ENCODE measurements around the gene YLPM1.
"Not testable (repeated sequence)": the region's sequence is repeated elsewhere in the genome, so short reads cannot be mapped to it uniquely, and the experiment has no call there.

The YLPM1 gene, protein sequence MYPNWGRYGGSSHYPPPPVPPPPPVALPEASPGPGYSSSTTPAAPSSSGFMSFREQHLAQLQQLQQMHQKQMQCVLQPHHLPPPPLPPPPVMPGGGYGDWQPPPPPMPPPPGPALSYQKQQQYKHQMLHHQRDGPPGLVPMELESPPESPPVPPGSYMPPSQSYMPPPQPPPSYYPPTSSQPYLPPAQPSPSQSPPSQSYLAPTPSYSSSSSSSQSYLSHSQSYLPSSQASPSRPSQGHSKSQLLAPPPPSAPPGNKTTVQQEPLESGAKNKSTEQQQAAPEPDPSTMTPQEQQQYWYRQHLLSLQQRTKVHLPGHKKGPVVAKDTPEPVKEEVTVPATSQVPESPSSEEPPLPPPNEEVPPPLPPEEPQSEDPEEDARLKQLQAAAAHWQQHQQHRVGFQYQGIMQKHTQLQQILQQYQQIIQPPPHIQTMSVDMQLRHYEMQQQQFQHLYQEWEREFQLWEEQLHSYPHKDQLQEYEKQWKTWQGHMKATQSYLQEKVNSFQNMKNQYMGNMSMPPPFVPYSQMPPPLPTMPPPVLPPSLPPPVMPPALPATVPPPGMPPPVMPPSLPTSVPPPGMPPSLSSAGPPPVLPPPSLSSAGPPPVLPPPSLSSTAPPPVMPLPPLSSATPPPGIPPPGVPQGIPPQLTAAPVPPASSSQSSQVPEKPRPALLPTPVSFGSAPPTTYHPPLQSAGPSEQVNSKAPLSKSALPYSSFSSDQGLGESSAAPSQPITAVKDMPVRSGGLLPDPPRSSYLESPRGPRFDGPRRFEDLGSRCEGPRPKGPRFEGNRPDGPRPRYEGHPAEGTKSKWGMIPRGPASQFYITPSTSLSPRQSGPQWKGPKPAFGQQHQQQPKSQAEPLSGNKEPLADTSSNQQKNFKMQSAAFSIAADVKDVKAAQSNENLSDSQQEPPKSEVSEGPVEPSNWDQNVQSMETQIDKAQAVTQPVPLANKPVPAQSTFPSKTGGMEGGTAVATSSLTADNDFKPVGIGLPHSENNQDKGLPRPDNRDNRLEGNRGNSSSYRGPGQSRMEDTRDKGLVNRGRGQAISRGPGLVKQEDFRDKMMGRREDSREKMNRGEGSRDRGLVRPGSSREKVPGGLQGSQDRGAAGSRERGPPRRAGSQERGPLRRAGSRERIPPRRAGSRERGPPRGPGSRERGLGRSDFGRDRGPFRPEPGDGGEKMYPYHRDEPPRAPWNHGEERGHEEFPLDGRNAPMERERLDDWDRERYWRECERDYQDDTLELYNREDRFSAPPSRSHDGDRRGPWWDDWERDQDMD (N-terminal part only)

GRCh38 chr14:74762917-74763802, at the start of gene YLPM1:
Gene YLPM1 (plus strand): TSS chr14:74763316. CDS start chr14:74763490, 174 bp downstream.
- DNase-seq, result peak; percentile 93

- DNase-seq, result no peak
Measured at GRCh38 chr14:74713395-74713735, 49.8 kb upstream of the YLPM1 start.

DNA sequence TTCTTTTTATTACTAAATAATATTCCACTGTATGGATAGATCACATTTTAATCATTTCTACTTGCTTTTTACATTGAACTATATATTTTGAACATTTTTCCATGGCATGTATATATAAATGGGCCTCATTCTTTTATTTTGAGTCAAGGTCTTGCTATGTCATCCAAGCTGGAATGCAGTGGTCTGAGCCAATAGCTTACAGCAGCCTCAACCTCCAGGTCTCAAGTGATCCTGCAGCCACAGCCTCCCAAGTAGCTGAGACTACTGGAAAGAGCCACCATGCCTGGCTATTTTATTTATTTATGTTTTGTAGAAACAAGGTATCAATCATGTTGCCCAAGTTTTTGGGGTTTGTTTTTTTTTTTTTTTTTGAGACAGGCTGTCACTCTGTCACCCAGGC, 42.6 kb upstream of the YLPM1 start:
- DNase-seq, result no peak

- DNase-seq, result no peak
Measured at GRCh38 chr14:74723134-74723533, 40.0 kb upstream of the YLPM1 start.

GRCh38 chr14:74732387-74732786, 30.7 kb upstream of the YLPM1 start:
- DNase-seq, result no peak

DNA sequence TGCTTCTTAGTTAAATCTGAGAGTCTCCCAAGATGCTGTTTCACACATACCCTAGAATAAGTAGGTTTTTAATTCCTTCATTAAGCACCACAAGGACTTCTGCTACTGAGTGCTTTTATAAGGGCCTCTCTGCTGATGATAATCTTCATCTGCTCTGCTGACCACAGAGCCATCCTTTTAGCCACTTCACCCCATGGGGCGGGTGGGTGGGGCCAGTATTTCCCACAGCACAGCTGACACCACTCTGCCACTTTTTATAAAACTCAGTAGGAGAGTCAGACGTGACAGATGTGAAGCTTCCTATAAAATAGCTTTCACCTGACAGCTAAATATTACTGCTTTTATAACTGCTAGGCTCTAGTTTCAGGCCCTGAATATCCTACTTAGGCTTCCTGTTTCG, 29.9 kb upstream of the YLPM1 start:
- DNase-seq, result no peak

DNA sequence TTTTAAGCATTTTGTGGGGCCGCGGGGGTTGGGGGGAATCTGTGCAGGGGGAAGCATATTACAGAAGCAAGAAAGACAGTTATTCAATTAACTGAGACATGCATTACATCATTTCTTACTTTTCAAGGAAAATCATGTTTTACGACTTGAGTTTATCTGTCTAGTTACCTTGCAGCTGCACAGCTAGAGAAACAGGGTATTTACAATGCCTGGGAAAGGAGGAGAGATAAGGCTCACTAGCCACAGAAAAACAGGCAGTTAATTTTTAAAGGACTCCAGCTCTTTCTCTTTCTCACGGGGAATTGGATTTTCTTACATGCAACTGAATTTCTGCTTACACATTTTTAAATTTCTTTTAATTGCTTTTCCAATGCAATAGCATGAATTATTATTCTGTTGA, 28.0 kb upstream of the YLPM1 start:
- no peak for DNase-seq

DNA sequence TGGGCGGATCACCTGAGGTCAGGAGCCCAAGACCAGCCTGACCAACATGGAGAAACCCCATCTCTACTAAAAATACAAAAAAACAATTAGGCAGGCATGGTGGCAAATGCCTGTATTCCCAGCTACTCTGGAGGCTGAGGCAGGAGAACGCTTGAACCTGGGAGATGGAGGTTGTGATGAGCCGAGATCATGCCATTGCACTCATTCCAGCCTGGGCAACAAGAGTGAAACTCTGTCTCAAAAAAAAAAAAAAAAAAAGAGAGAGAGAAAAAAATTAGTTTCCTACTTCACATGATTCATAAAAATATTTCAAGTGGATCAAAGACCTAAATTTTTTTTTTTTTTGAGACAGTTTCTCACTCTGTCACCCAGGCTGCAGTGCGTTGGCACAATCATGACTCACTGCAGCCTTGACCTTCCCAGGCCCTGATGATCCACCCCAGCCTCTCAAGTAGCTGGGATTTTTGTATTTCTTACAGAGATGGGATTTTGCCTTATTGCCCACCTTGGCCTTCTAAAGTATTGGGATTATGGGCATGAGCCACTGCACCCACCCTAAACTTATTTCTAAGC, 25.3 kb upstream of the YLPM1 start:
- no peak for DNase-seq

DNA sequence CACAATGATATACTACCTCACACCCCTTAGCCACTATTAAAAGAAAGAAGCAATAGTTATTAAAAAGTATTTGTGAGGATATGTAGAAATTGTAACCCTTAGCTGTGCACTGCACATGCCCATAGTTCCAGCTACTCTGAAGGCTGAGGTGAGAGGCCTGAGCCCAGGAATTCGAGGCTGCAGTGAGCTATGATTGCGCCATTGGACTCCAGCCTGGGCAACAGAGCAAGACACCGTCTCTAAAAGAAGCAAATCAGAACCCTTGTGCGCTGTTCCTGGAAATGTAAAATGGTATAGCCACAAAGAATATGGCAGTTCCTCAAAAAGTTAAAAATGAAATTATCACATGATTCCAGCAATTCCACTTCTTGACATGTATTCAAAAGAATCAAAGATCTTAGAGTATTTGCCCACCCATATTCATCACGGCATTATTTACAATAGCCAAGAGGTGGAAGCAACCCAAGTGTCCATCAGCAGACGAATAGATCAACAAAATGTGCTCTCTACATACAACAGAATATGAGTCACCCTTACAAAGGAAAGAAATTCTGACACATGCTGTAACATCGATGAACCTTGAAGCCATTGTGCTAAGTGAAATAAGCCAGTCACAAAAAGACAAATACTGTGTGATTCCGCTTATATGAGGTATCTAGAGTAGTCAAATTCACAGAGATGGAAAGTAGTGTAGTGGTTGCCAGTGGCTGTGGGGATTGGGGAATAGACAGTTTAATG, 23.7 kb upstream of the YLPM1 start:
- DNase-seq, result no peak

DNA sequence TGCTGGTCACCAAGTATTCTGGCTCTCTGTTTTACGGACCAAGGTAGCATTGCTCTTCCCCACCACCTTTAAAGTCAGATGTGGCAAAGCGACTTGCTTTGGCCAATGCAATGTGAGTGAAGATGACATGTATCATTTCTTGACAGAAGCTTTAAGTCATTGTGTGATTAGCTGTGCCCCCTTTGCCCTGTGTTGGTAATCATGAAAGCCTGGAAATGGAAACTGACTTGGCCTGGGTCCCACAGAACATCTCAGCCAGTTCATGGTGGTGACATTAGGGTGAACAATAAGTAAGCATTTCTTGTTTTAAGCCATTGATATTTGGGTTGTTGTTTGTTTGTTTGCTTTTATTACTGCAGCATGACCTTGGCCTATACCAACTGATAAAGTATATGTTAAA, 15.9 kb upstream of the YLPM1 start:
- DNase-seq, result no peak

DNA sequence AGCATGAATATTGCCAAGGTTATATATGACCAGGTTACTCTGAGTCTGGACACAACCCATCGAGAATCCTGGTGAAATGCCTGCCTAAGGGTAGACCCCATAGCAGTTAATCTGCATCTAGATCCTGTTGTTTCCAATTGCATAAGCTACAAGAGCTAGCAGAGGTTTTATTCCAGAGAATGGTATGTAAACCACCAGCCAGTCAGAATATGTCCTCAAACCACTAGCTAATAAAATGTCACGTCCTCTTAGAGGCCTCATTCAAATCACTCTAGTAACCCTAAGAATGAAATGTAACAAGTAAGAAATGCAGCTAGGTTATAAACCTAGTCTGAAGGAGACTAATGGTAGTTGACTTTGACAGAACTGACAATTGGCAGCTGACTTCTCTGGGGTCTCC, 9.0 kb upstream of the YLPM1 start:
- DNase-seq, result no peak

- no peak for DNase-seq
Measured at GRCh38 chr14:74754899-74755298, 8.2 kb upstream of the YLPM1 start.

- DNase-seq, result no peak
Measured at GRCh38 chr14:74756326-74756725, 6.8 kb upstream of the YLPM1 start.

GRCh38 chr14:74758505-74758904, 4.6 kb upstream of the YLPM1 start:
- DNase-seq, result not testable (repeated sequence)

- peak; percentile 25 for DNase-seq
Measured at GRCh38 chr14:74763803-74764531, 851 bp downstream of the YLPM1 start.

DNA sequence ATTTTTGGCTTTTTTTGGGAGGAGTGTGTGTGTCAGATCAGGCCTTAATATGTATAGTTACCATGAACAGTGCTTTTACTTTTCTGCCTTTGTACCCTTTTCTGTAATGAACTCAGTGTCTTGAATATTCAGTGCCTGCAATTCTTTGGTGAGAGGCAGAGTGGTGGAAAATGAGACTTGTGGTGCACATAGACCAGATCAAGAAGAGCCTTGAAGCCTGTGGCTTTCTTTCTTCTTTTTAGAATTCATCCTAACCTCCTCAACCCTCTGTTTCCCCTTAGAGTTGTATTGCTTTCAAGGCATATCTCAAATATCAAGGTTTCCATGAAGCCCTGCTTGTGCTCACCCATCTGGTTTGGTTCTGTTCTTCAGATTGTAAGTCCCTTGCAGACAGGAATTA, 2.6 kb downstream of the YLPM1 start:
- no peak for DNase-seq

GRCh38 chr14:74771399-74771798, 8.3 kb downstream of the YLPM1 start:
- DNase-seq, result no peak

GRCh38 chr14:74784634-74785033, 21.5 kb downstream of the YLPM1 start:
- no peak for DNase-seq

DNA sequence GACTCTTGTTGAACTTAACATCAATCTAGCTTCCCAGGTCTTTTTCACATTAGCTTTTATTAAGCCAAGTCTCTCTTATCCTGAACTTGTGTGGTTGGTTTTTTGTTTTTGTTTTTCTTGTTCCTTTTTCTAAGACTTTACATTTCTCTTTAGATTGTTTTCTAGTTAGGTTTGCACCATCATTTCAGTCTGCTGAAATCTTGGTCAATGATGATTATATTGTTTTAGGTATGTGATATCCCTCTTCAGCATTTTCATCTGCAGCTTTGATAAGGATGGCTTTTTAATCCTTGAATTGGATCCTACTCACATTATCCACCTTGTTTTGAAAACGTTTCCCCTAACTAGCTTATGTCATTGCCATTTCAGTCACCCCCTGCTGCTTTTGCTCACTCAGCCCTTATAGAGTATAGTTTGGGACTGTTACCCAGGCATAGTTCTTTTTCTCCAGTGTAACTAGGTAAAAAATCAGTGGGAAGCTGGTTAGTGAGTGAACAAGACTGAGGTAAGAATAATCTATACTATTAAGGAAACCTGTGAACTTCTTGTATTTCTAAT, 22.0 kb downstream of the YLPM1 start:
- no peak for DNase-seq

DNA sequence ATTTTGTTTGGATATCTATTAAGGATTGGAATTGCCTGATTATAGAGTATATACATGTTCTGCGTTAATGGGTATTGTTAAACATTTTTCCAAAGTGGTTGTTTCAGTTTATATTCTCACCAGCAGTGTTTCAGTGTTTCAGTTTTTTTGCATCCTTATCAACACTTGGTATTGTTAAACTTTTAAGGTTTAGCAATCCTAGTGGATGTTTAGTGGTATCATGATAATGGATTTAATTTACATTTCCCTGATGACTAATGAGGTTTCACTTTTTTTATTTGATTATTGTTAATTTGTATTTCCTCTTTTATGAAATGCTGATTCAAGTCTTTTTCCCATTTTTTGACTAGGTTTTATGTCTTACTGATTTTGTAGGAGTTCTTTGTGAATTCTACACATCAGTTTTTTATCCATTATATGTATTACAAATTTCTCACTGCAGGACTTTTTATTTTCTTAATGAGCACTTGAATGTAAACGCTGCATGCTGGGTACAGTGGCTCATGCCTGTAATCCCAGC, 23.7 kb downstream of the YLPM1 start:
- DNase-seq, result no peak

Measured in stimulated activated CD4-positive, alpha-beta T cell treated with anti-CD3 and anti-CD28 coated beads, Interleukin-1b, Interleukin-23, amount 100 ng/mL, for 48 hours (primary cell).